Spinal cord (tissue), 10 donors: ENCODE results near the gene AUTS2. TPM values are rescaled to one million over a fixed set of nuclear protein-coding genes. Genes with fewer than 3 reads are reported as not detected.
A peak's percentile ranks its signal among the peaks of the same experiment; 100 is the strongest.

Experiments used
- DNase-seq, 6 donors: peaks; one replicate each; pipeline versions ENCODE4 v3.0.0 to v3.0.0-alpha.2; 2013 to 2015; ENCODE audit warnings: low spot score in 6 of 6, low read depth in 4 of 6
- H3K27ac ChIP-seq: one replicate; pipeline ENCODE4 v1.5.1; 2013; ENCODE audit warnings: low read depth, low read length, control low read depth
- H3K27me3 ChIP-seq: one replicate; pipeline ENCODE4 v1.6.1; 2013; ENCODE audit warnings: low read length; ENCODE audit not compliant: control insufficient read depth, insufficient read depth
- H3K36me3 ChIP-seq: one replicate; pipeline ENCODE4 v1.6.1; 2013; ENCODE audit warnings: low read length; ENCODE audit not compliant: control insufficient read depth, insufficient read depth
- H3K4me1 ChIP-seq: one replicate; pipeline ENCODE4 v1.6.1; 2013; ENCODE audit warnings: low read length; ENCODE audit not compliant: control insufficient read depth, insufficient read depth
- H3K4me3 ChIP-seq: one replicate; pipeline ENCODE4 v1.5.1; 2013; ENCODE audit warnings: low read depth, low read length, control low read depth
- H3K9me3 ChIP-seq: one replicate; pipeline ENCODE4 v1.6.1; 2013; ENCODE audit warnings: low read length; ENCODE audit not compliant: control insufficient read depth, insufficient read depth
- WGBS: methylation state at CpG from one replicate; pipeline ENCODE4 v1.1.5; 2013; ENCODE audit warnings: missing lambda C conversion rate; ENCODE audit not compliant: insufficient coverage; 5-methylcytosine and 5-hydroxymethylcytosine counted together
- polyA plus RNA-seq, 2 donors: library from polyadenylated mRNA; unstranded; fragments of 120-200 nt; gene quantifications; one replicate each; pipeline ENCODE4 v1.2.1, GENCODE V29; 2013; ENCODE audit not compliant: insufficient read length in 2 of 2
- total RNA-seq, 2 donors: library from RNA; depleted of rRNA in 1 of 2; stranded (reverse); fragments of 120-200 nt in 1 of 2; fragments of >200 nt in 1 of 2; gene quantifications; one replicate each; pipeline versions ENCODE4 v1.2.3 to v1.2.4, GENCODE V29; 2013 to 2014
- donor health status: healthy.

The AUTS2 gene
- total and polyA plus RNA-seq, 4 donors: 56.2 to 214 (median 135) TPM

- Histone ChIP-seq H3K4me3 (peak overlapping the region; percentile 21), H3K27ac (peak overlapping the region; percentile 37), H3K4me1 (peaks cover 3% of the 10 kb centered on the region), H3K36me3 (no peaks in the 10 kb centered on the region), H3K9me3 (no peaks in the 10 kb centered on the region), H3K27me3 (no peaks in the 10 kb centered on the region)
- WGBS: 36% methylated on average over 3 of the region's 8 CpGs
- DNase-seq: peak in 2 of 6 donors; percentile 63 to 80
These were observed 368.7 kb downstream of the AUTS2 start for GRCh38 chr7:69966766-69967591.

- peak in 1 of 6 donors; percentile 42 for DNase-seq
- Histone ChIP-seq H3K9me3 (no peaks in the 10 kb centered on the region), H3K27ac (peak overlapping the region; percentile 37), H3K27me3 (no peaks in the 10 kb centered on the region), H3K4me3 (peak overlapping the region; percentile 21), H3K36me3 (no peaks in the 10 kb centered on the region), H3K4me1 (no peaks in the 10 kb centered on the region)
- WGBS: 20% methylated on average over 2 of the region's 3 CpGs
These were observed 369.6 kb downstream of the AUTS2 start for GRCh38 chr7:69967689-69968450.

GRCh38 chr7:69968969-69969556 lies 370.8 kb downstream of the AUTS2 start:
- no peak overlapping the region for H3K27ac ChIP-seq
- H3K36me3 ChIP-seq: no peaks in the 10 kb centered on the region
- 100% methylated on average over 1 of the region's 4 CpGs for WGBS
- DNase-seq: peak in 1 of 6 donors; percentile 47
- no peak overlapping the region for H3K4me3 ChIP-seq
- no peaks in the 10 kb centered on the region for H3K9me3 ChIP-seq
- H3K27me3 ChIP-seq: no peaks in the 10 kb centered on the region
- H3K4me1 ChIP-seq: no peaks in the 10 kb centered on the region

GRCh38 chr7:69981646-69982045 lies 383.4 kb downstream of the AUTS2 start:
- Histone ChIP-seq H3K4me1 (no peaks in the 10 kb centered on the region), H3K4me3 (no peak overlapping the region), H3K27ac (no peak overlapping the region), H3K27me3 (no peaks in the 10 kb centered on the region), H3K9me3 (peaks cover 1% of the 10 kb centered on the region), H3K36me3 (no peaks in the 10 kb centered on the region)
- DNase-seq: no peak
- WGBS: no CpG with 5 or more reads among the region's 4 CpGs

- H3K27ac ChIP-seq: peak overlapping the region; percentile 0
- no peaks in the 10 kb centered on the region for H3K36me3 ChIP-seq
- no peak overlapping the region for H3K4me3 ChIP-seq
- WGBS: 14% methylated on average over 1 of the region's 1 CpG
- H3K9me3 ChIP-seq: no peaks in the 10 kb centered on the region
- DNase-seq: peak in 2 of 6 donors; percentile 55 to 76
- H3K27me3 ChIP-seq: no peaks in the 10 kb centered on the region
- H3K4me1 ChIP-seq: no peaks in the 10 kb centered on the region
These were observed 383.9 kb downstream of the AUTS2 start for GRCh38 chr7:69982197-69982596.

GRCh38 chr7:69989551-69989950 lies 391.3 kb downstream of the AUTS2 start:
- Histone ChIP-seq H3K36me3 (no peaks in the 10 kb centered on the region), H3K27me3 (no peaks in the 10 kb centered on the region), H3K4me3 (no peak overlapping the region), H3K27ac (no peak overlapping the region), H3K4me1 (peaks cover 9% of the 10 kb centered on the region), H3K9me3 (no peaks in the 10 kb centered on the region)
- 96% methylated on average over 5 of the region's 5 CpGs for WGBS
- no peak for DNase-seq

- WGBS: 56% methylated on average over 1 of the region's 4 CpGs
- Histone ChIP-seq H3K27ac (no peak overlapping the region), H3K27me3 (no peaks in the 10 kb centered on the region), H3K4me1 (peaks cover 11% of the 10 kb centered on the region), H3K36me3 (no peaks in the 10 kb centered on the region), H3K9me3 (no peaks in the 10 kb centered on the region), H3K4me3 (no peak overlapping the region)
- peak in 1 of 6 donors; percentile 41 for DNase-seq
These were observed 394.7 kb downstream of the AUTS2 start for GRCh38 chr7:69992938-69993337.

DNA sequence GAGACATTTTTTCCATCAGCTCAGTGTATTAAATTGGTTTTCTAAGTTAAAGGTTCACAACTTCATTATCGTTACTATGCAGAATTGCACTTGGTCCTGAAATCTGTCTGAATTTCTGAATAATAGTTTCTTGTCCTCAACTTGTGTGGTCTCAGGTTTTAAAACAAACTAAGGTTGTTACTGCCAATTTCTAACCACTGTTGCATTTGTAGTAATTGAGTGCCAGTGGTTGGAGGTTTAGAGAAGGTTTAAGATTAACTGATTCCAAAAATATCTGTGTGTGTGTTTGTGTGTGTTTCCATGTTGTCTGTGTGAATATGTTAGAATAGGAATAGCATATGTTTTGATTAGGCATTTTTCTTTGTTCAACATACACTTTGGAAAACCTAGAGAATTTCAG lies 395.9 kb downstream of the AUTS2 start:
- Histone ChIP-seq H3K9me3 (no peaks in the 10 kb centered on the region), H3K4me3 (no peak overlapping the region), H3K27me3 (no peaks in the 10 kb centered on the region), H3K36me3 (no peaks in the 10 kb centered on the region), H3K4me1 (peaks cover 11% of the 10 kb centered on the region), H3K27ac (no peak overlapping the region)
- no CpG with 5 or more reads among the region's 1 CpG for WGBS
- no peak for DNase-seq

GRCh38 chr7:69994886-69995542 lies 396.7 kb downstream of the AUTS2 start:
- Histone ChIP-seq H3K4me1 (peaks cover 11% of the 10 kb centered on the region), H3K9me3 (no peaks in the 10 kb centered on the region), H3K27me3 (no peaks in the 10 kb centered on the region), H3K36me3 (no peaks in the 10 kb centered on the region), H3K4me3 (no peak overlapping the region), H3K27ac (no peak overlapping the region)
- peak in 1 of 6 donors; percentile 52 for DNase-seq
- WGBS: 55% methylated on average over 3 of the region's 7 CpGs
